Mesenchymal stem cell (in vitro differentiated cells and primary cell): ENCODE results near the gene CD200R1L.

Source experiments
- DNase-seq: peaks from one replicate; pipeline ENCODE4 v3.0.0-alpha.2; 2013
- H2AFZ ChIP-seq: one replicate; pipeline ENCODE4 v1.6.1; 2013; ENCODE audit warnings: low read depth, mild to moderate bottlenecking, control low read depth, inconsistent platforms, low read length, moderate library complexity
- H2AK5ac ChIP-seq: 2 replicates; pipeline ENCODE4 v1.6.1; 2013; ENCODE audit warnings: low read length, moderate library complexity, mild to moderate bottlenecking, inconsistent platforms; ENCODE audit not compliant: severe bottlenecking
- H2BK120ac ChIP-seq: one replicate; pipeline ENCODE4 v1.6.1; 2013; ENCODE audit warnings: low read depth, mild to moderate bottlenecking, inconsistent platforms, low read length, moderate library complexity
- H2BK12ac ChIP-seq, 2 experiments: one replicate each; pipeline ENCODE4 v1.6.1; 2013; ENCODE audit warnings: inconsistent platforms in 2 of 2, low read length in 2 of 2, mild to moderate bottlenecking in 2 of 2, moderate library complexity in 2 of 2, control low read depth in 1 of 2
- H2BK15ac ChIP-seq: one replicate; pipeline ENCODE4 v1.6.1; 2013; ENCODE audit warnings: mild to moderate bottlenecking, low read depth, inconsistent platforms; ENCODE audit not compliant: poor library complexity, severe bottlenecking
- H2BK5ac ChIP-seq: 2 replicates; pipeline ENCODE4 v1.6.1; 2013; ENCODE audit warnings: low read depth, mild to moderate bottlenecking, low read length, control low read depth, inconsistent platforms; ENCODE audit not compliant: poor library complexity, severe bottlenecking
- H3K14ac ChIP-seq, 2 experiments: one replicate each; pipeline ENCODE4 v1.6.1; 2013; ENCODE audit warnings: inconsistent platforms in 2 of 2, low read length in 2 of 2, control low read depth in 1 of 2, mild to moderate bottlenecking in 1 of 2, moderate library complexity in 1 of 2
- H3K18ac ChIP-seq, 2 experiments: one replicate each; pipeline ENCODE4 v1.6.1; 2013; ENCODE audit warnings: inconsistent platforms in 2 of 2, low read length in 2 of 2, control low read depth in 1 of 2, low read depth in 1 of 2, mild to moderate bottlenecking in 1 of 2
- H3K23ac ChIP-seq, 2 experiments: one replicate each; pipeline ENCODE4 v1.6.1; 2013; ENCODE audit warnings: inconsistent platforms in 2 of 2, low read length in 2 of 2, mild to moderate bottlenecking in 2 of 2, moderate library complexity in 2 of 2, control low read depth in 1 of 2
- H3K27ac ChIP-seq: 2 replicates; pipeline ENCODE4 v1.5.1; 2013; ENCODE audit warnings: mild to moderate bottlenecking, moderate library complexity, low read length, control low read depth, inconsistent platforms; ENCODE audit not compliant: poor library complexity, severe bottlenecking
- H3K27me3 ChIP-seq, 2 experiments: 2 replicates each; pipeline versions ENCODE4 v1.6.1 to v1.7.0; 2013; ENCODE audit warnings: low read length in 2 of 2, mild to moderate bottlenecking in 2 of 2, moderate library complexity in 2 of 2, control low read depth in 1 of 2, inconsistent platforms in 1 of 2; ENCODE audit not compliant: control insufficient read depth in 1 of 2, insufficient read depth in 1 of 2
- H3K36me3 ChIP-seq, 2 experiments: 2 replicates each; pipeline versions ENCODE4 v1.6.1 to v1.7.0; 2013; ENCODE audit warnings: low read length in 2 of 2, control low read depth in 1 of 2, inconsistent platforms in 1 of 2, low read depth in 1 of 2, mild to moderate bottlenecking in 1 of 2; ENCODE audit not compliant: insufficient read depth in 2 of 2, control insufficient read depth in 1 of 2
- H3K4ac ChIP-seq, 2 experiments: one replicate each; pipeline ENCODE4 v1.6.1; 2013; ENCODE audit warnings: inconsistent platforms in 2 of 2, low read length in 2 of 2, mild to moderate bottlenecking in 2 of 2, moderate library complexity in 2 of 2, control low read depth in 1 of 2, low read depth in 1 of 2
- H3K4me1 ChIP-seq: 2 replicates; pipeline ENCODE4 v1.6.1; 2013; ENCODE audit warnings: low read depth, low read length, control low read depth; ENCODE audit not compliant: control insufficient read depth, insufficient read depth
- H3K4me2 ChIP-seq: 2 replicates; pipeline ENCODE4 v1.6.1; 2013; ENCODE audit warnings: low read length, mild to moderate bottlenecking, inconsistent platforms; ENCODE audit not compliant: poor library complexity, severe bottlenecking
- H3K4me3 ChIP-seq, 2 experiments: 2 replicates each; pipeline versions ENCODE4 v1.5.1 to v1.7.0; 2013; ENCODE audit warnings: low read length in 2 of 2, mild to moderate bottlenecking in 2 of 2, control low read depth in 1 of 2, low read depth in 1 of 2; ENCODE audit not compliant: insufficient read depth in 1 of 2
- H3K79me1 ChIP-seq: replicated peaks from 2 replicates; pipeline ENCODE4 v1.6.1; 2013; ENCODE audit warnings: mild to moderate bottlenecking, control low read depth, low read length, inconsistent platforms; ENCODE audit not compliant: poor library complexity, severe bottlenecking
- H3K9ac ChIP-seq: 2 replicates; pipeline ENCODE4 v1.7.0; 2013; ENCODE audit warnings: mild to moderate bottlenecking, low read length, moderate library complexity
- H3K9me3 ChIP-seq: 2 replicates; pipeline ENCODE4 v1.7.0; 2013; ENCODE audit warnings: mild to moderate bottlenecking, low read length; ENCODE audit not compliant: control insufficient read depth
- H4K8ac ChIP-seq: one replicate; pipeline ENCODE4 v1.6.1; 2013; ENCODE audit warnings: inconsistent platforms, mild to moderate bottlenecking, low read length, moderate library complexity
- H4K91ac ChIP-seq: one replicate; pipeline ENCODE4 v1.6.1; 2013; ENCODE audit warnings: mild to moderate bottlenecking, low read length, inconsistent platforms
- WGBS: methylation state at CpG from one replicate; pipeline ENCODE4 v1.1.7; 2013; ENCODE audit warnings: mixed read lengths; 5-methylcytosine and 5-hydroxymethylcytosine counted together

Gene CD200R1L

DNA sequence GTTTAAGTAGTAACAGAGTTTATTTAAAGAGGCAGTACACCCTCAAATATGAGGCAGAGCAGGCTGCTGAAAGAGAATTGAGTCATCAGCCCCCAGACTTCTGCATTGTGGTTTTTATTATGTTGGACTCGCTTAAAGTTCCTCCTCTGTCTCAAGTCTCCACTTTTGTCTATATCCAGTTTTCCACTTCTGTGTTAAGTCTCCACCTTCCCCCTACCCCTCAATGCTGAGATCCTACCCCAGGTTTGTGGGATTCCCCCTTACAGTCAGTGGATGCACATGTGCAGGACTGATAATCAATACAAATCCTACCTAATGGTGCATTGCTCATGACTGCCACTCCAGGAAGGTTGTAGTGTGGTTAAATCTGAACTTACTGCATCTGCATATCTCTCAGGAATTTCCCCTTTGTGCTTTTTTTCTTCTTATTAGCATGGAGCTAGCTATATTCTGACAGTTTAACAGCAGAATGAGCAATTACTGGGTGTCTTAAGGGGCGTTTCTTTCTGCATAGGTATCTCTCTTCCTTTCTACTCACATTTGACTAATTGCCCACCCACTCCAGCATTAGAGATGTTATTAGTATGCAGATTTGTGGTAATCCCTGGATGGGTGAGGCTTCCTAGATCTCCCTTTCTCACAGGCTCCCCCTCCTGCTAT lies 11.9 kb upstream of the CD200R1L start:
- no peaks in the 10 kb centered on the region for H3K79me1 ChIP-seq
- 89% methylated on average over 1 of the region's 2 CpGs for WGBS

DNA sequence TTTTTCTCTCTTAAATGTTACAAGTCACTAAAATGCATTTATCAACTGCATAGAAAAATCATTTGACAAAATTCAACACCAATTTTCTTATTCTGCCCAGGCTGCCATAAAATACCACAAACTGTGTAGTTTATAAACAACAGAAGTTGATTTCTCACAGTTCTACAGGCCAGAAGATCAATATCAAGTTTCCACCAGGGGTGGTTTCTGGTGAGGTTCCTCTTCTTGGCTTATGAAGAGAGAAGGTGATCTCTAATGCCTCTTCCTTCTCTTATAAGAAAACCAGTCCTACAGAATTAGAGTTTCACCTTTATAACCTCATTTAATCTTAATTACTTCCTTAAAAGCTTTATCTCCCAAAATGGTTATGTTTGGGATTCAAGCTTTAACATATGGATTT lies 10.9 kb upstream of the CD200R1L start:
- H3K23ac ChIP-seq = no peak overlapping the region
- no peak for DNase-seq
- H3K9ac ChIP-seq = no peak overlapping the region
- no peak overlapping the region for H2AFZ ChIP-seq
- no peaks in the 10 kb centered on the region for H3K36me3 ChIP-seq
- H3K4ac ChIP-seq = no peak overlapping the region
- H2BK120ac ChIP-seq = no peak overlapping the region
- no peaks in the 10 kb centered on the region for H3K79me1 ChIP-seq
- H3K4me3 ChIP-seq = no peak overlapping the region
- H4K91ac ChIP-seq = no peak overlapping the region
- no peak overlapping the region for H2AK5ac ChIP-seq
- no peak overlapping the region for H4K8ac ChIP-seq
- no peak overlapping the region for H2BK5ac ChIP-seq
- no peak overlapping the region for H3K4me2 ChIP-seq
- H3K27me3 ChIP-seq = no peaks in the 10 kb centered on the region
- no peak overlapping the region for H2BK15ac ChIP-seq
- peaks cover 6% of the 10 kb centered on the region for H3K9me3 ChIP-seq
- no peaks in the 10 kb centered on the region for H3K4me1 ChIP-seq
- H3K18ac ChIP-seq = no peak overlapping the region
- no peak overlapping the region for H3K27ac ChIP-seq
- H3K14ac ChIP-seq = no peak overlapping the region
- H2BK12ac ChIP-seq = no peak overlapping the region

More for the DNA sequence above, 11.9 kb upstream of the CD200R1L start:
- Histone ChIP-seq H3K36me3 (no peaks in the 10 kb centered on the region), H2AK5ac (no peak overlapping the region), H3K4me2 (no peak overlapping the region), H3K27me3 (no peaks in the 10 kb centered on the region), H4K8ac (no peak overlapping the region), H3K18ac (no peak overlapping the region), H2AFZ (no peak overlapping the region), H2BK15ac (no peak overlapping the region), H3K4ac (no peak overlapping the region), H2BK12ac (no peak overlapping the region), H3K9me3 (peaks cover 6% of the 10 kb centered on the region), H3K14ac (no peak overlapping the region), H4K91ac (no peak overlapping the region), H3K4me1 (no peaks in the 10 kb centered on the region), H3K27ac (no peak overlapping the region), H3K23ac (no peak overlapping the region), H2BK120ac (no peak overlapping the region), H3K9ac (no peak overlapping the region), H2BK5ac (no peak overlapping the region), H3K4me3 (no peak overlapping the region)
- no peak for DNase-seq

DNA sequence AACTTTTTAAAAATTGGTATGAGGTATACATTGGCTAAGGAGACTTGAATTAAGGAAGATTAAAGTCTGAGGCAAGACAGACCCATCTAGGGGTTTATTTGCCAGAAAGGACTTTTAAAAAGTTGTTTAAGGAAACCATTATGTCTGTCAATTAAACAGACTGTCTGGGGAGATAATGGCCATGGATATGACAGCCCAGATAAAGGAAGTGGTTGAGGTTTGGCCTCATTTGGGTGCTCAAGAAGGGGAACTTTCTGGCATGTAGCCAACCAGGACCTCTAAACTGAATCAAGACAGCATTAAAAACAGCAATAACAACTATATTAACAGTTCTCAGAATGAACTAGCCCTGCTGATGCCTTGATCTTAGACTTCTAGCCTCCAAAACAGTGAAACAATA lies 9.9 kb upstream of the CD200R1L start:
- Histone ChIP-seq H3K27me3 (no peaks in the 10 kb centered on the region), H3K23ac (no peak overlapping the region), H3K9me3 (peaks cover 9% of the 10 kb centered on the region), H2BK12ac (no peak overlapping the region), H3K4me2 (no peak overlapping the region), H3K14ac (no peak overlapping the region), H3K27ac (no peak overlapping the region), H4K91ac (no peak overlapping the region), H3K4ac (no peak overlapping the region), H2BK15ac (no peak overlapping the region), H3K4me1 (no peaks in the 10 kb centered on the region), H2BK120ac (no peak overlapping the region), H2BK5ac (no peak overlapping the region), H3K9ac (no peak overlapping the region), H3K18ac (no peak overlapping the region), H3K79me1 (no peaks in the 10 kb centered on the region), H2AFZ (no peak overlapping the region), H4K8ac (no peak overlapping the region), H2AK5ac (no peak overlapping the region), H3K4me3 (no peak overlapping the region), H3K36me3 (no peaks in the 10 kb centered on the region)
- DNase-seq = no peak

DNA sequence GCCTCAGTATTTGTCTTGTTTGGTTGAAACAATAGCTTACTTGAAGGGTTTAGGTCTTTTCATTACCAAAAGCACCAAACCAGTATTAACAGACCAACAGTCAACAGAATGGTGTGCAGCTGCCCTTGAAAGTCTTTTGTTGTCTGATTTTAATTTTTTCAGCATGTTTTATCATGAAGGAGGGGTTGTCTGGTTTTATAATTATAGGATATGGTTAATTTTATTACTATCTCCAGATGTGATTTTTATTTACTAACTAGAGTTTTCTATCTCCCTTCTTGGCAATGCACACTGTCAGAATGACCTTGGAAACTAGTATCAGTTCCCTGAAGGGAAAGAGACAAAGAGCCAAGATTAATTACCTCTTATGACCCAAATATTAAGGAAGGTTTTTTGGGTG lies 9.2 kb upstream of the CD200R1L start:
- no peaks in the 10 kb centered on the region for H3K4me1 ChIP-seq
- no peak overlapping the region for H3K4ac ChIP-seq
- no peak overlapping the region for H3K9ac ChIP-seq
- H2BK120ac ChIP-seq = no peak overlapping the region
- H3K4me2 ChIP-seq = no peak overlapping the region
- H3K27ac ChIP-seq = no peak overlapping the region
- H3K14ac ChIP-seq = no peak overlapping the region
- no peaks in the 10 kb centered on the region for H3K36me3 ChIP-seq
- no peak overlapping the region for H2BK12ac ChIP-seq
- H3K18ac ChIP-seq = no peak overlapping the region
- no peak overlapping the region for H2AK5ac ChIP-seq
- H3K27me3 ChIP-seq = no peaks in the 10 kb centered on the region
- H3K4me3 ChIP-seq = no peak overlapping the region
- H3K9me3 ChIP-seq = peaks cover 16% of the 10 kb centered on the region
- H2BK5ac ChIP-seq = no peak overlapping the region
- H2BK15ac ChIP-seq = no peak overlapping the region
- no peaks in the 10 kb centered on the region for H3K79me1 ChIP-seq
- no peak overlapping the region for H2AFZ ChIP-seq
- H4K8ac ChIP-seq = no peak overlapping the region
- H4K91ac ChIP-seq = no peak overlapping the region
- DNase-seq = no peak
- H3K23ac ChIP-seq = no peak overlapping the region
